OCI-LY7 (cell line): Measurements from ENCODE around the gene STXBP6. TPM values are rescaled to one million over a fixed set of nuclear protein-coding genes. Genes with fewer than 3 reads are reported as not detected.

ENCODE experiments used
- BruUV-seq: library from RNA; stranded (reverse); fragments of 400-500 nt; replicated peaks from 2 replicates; lab custom pipeline; 2021; lab: Mats Ljungman, UMichigan
- CTCF ChIA-PET: fragments of 300-600 bp; sonication (Branson Sonifier 250); formaldehyde crosslinking; loops from one replicate; lab custom pipeline; 2022; ENCODE audit warnings: antibody characterized with exemption; ENCODE audit not compliant: unreplicated experiment; lab: Charles Lee
- POLR2A ChIA-PET: fragments of 300-600 bp; sonication (Branson Sonifier 250); formaldehyde crosslinking; loops from one replicate; lab custom pipeline; 2022; ENCODE audit warnings: antibody characterized with exemption; lab: Charles Lee
- DNase-seq: peaks from one replicate; pipeline ENCODE4 v3.0.0-alpha.2; 2015; ENCODE audit warnings: low spot score
- H2AFZ ChIP-seq: fragments of 200-600 bp; sonication (generic), shearing (Covaris generic); 2 replicates; pipeline ENCODE4 v1.6.1; 2014; ENCODE audit warnings: mild to moderate bottlenecking, antibody characterized with exemption, low read length, moderate library complexity
- H3K27ac ChIP-seq: fragments of 200-600 bp; sonication (generic); 2 replicates; pipeline ENCODE4 v1.5.1; 2014; ENCODE audit warnings: mixed run types, low read depth, mild to moderate bottlenecking, moderate library complexity, low read length, inconsistent platforms; ENCODE audit not compliant: poor library complexity, severe bottlenecking
- H3K36me3 ChIP-seq: fragments of 200-600 bp; sonication (generic); 2 replicates; pipeline ENCODE4 v1.6.1; 2014; ENCODE audit warnings: mild to moderate bottlenecking, antibody characterized with exemption, low read length, moderate library complexity, mixed read lengths; ENCODE audit not compliant: insufficient read depth
- H3K4me1 ChIP-seq: fragments of 200-600 bp; sonication (generic); 2 replicates; pipeline ENCODE4 v1.5.1; 2014; ENCODE audit warnings: mild to moderate bottlenecking, low read length; ENCODE audit not compliant: insufficient read depth, poor library complexity, severe bottlenecking
- H3K4me2 ChIP-seq: fragments of 200-600 bp; sonication (generic); 2 replicates; pipeline ENCODE4 v1.6.1; 2014; ENCODE audit warnings: mild to moderate bottlenecking, low read length
- H3K4me3 ChIP-seq: fragments of 200-600 bp; sonication (generic); 2 replicates; pipeline ENCODE4 v1.5.1; 2014; ENCODE audit warnings: mild to moderate bottlenecking, low read depth, low read length; ENCODE audit not compliant: poor library complexity, severe bottlenecking
- H3K79me2 ChIP-seq: fragments of 200-600 bp; sonication (generic); 2 replicates; pipeline ENCODE4 v1.6.1; 2016; ENCODE audit warnings: low read depth, mild to moderate bottlenecking, low read length, moderate library complexity, mixed read lengths; ENCODE audit not compliant: insufficient read depth
- H3K9me2 ChIP-seq: fragments of 200-600 bp; sonication (generic); 2 replicates; pipeline ENCODE4 v1.6.1; 2016; ENCODE audit warnings: mild to moderate bottlenecking, low read length, mixed read lengths; ENCODE audit not compliant: insufficient read depth
- H3K9me3 ChIP-seq: fragments of 200-600 bp; sonication (generic); 2 replicates; pipeline ENCODE4 v1.6.1; 2014; ENCODE audit warnings: mild to moderate bottlenecking, mixed run types, low read length, mixed read lengths
- H4K20me1 ChIP-seq: fragments of 200-600 bp; sonication (generic); 2 replicates; pipeline ENCODE4 v1.6.1; 2014; ENCODE audit warnings: mild to moderate bottlenecking, antibody characterized with exemption, low read length, moderate library complexity, mixed read lengths; ENCODE audit not compliant: insufficient read depth
- CTCF ChIP-seq: fragments of 200-600 bp; sonication (generic); conservative IDR thresholded peaks from 2 replicates; pipeline ENCODE4 v1.5.1; 2014; ENCODE audit warnings: mild to moderate bottlenecking, antibody characterized with exemption, low read length, moderate library complexity, mixed read lengths
- EZH2phosphoT487 ChIP-seq: fragments of 200-600 bp; sonication (generic); IDR thresholded peaks from 2 replicates; pipeline ENCODE4 v1.6.1; 2018; ENCODE audit warnings: low read depth, borderline replicate concordance, mild to moderate bottlenecking, mixed run types, antibody characterized with exemption, low read length, moderate library complexity, mixed read lengths
- intact Hi-C: fragments of 100-400 bp; cut with micrococcal nuclease; formaldehyde crosslinking; loops from one replicate; pipeline ENCODE4 v1.10.0; 2022; ENCODE audit not compliant: unreplicated experiment
- total RNA-seq, 2 experiments: library from RNA; depleted of rRNA in 1 of 2; stranded (reverse); fragments of >200 nt in 1 of 2; shearing (Covaris generic) in 1 of 2; gene quantifications; 2 replicates each; pipeline ENCODE4 v1.2.3, GENCODE V29; 2014 to 2022

The STXBP6 gene
- total RNA-seq, 2 experiments from 2014 or later, result 0.48 TPM; not detected in 1

GRCh38 chr14:24978862-24979724, 70.9 kb downstream of the STXBP6 start:
- Histone ChIP-seq H3K79me2 (no peaks in the 10 kb centered on the region), H3K9me3 (no peaks in the 10 kb centered on the region), H3K4me1 (no peaks in the 10 kb centered on the region), H4K20me1 (no peaks in the 10 kb centered on the region), H2AFZ (no peak overlapping the region), H3K9me2 (no peaks in the 10 kb centered on the region), H3K27ac (no peak overlapping the region), H3K4me2 (no peak overlapping the region), H3K4me3 (no peak overlapping the region), H3K36me3 (no peaks in the 10 kb centered on the region)
- no peak for DNase-seq
- TF ChIP-seq CTCF (no peak), EZH2phosphoT487 (no peak)
- CTCF ChIA-PET, result no interaction called here
- no TSS peak for BruUV-seq
- POLR2A ChIA-PET, result interaction anchor here (0.9 kb wide), 1 partner anchor 14 kb away, joined by 3 read pairs; no protein-coding TSS in a partner anchor
- intact Hi-C loops, result no loop called here

GRCh38 chr14:24976602-24977001, 73.3 kb downstream of the STXBP6 start:
- TF ChIP-seq CTCF (no peak), EZH2phosphoT487 (no peak)
- H3K4me3 ChIP-seq, result no peak overlapping the region
- H3K79me2 ChIP-seq, result no peaks in the 10 kb centered on the region
- H3K4me2 ChIP-seq, result no peak overlapping the region
- intact Hi-C loops, result no loop called here
- no peaks in the 10 kb centered on the region for H3K4me1 ChIP-seq
- BruUV-seq, result no TSS peak
- no peak overlapping the region for H3K27ac ChIP-seq
- H3K36me3 ChIP-seq, result no peaks in the 10 kb centered on the region
- H3K9me2 ChIP-seq, result no peaks in the 10 kb centered on the region
- CTCF ChIA-PET, result no interaction called here
- no peaks in the 10 kb centered on the region for H4K20me1 ChIP-seq
- H2AFZ ChIP-seq, result no peak overlapping the region
- no peak for DNase-seq
- no peaks in the 10 kb centered on the region for H3K9me3 ChIP-seq
- POLR2A ChIA-PET, result interaction anchor here (0.7 kb wide), 1 partner anchor 158 kb away, joined by 4 read pairs; no protein-coding TSS in a partner anchor

- H3K36me3 ChIP-seq, result no peaks in the 10 kb centered on the region
- intact Hi-C loops, result no loop called here
- no peak overlapping the region for H3K27ac ChIP-seq
- H3K9me3 ChIP-seq, result no peaks in the 10 kb centered on the region
- BruUV-seq, result no TSS peak
- no peak for TF ChIP-seq CTCF
- TF ChIP-seq EZH2phosphoT487, result no peak
- no peak for DNase-seq
- H3K4me3 ChIP-seq, result no peak overlapping the region
- H3K4me2 ChIP-seq, result no peak overlapping the region
- no peaks in the 10 kb centered on the region for H3K9me2 ChIP-seq
- no peak overlapping the region for H2AFZ ChIP-seq
- CTCF ChIA-PET, result no interaction called here
- H3K79me2 ChIP-seq, result no peaks in the 10 kb centered on the region
- no peaks in the 10 kb centered on the region for H4K20me1 ChIP-seq
- no peaks in the 10 kb centered on the region for H3K4me1 ChIP-seq
- POLR2A ChIA-PET, result interaction anchor here (0.6 kb wide), 1 partner anchor 254 kb away, joined by 5 read pairs; no protein-coding TSS in a partner anchor
Measured at GRCh38 chr14:24975393-24975792, 74.6 kb downstream of the STXBP6 start.
